Glomerular visceral epithelial cell (primary cell): ENCODE measurements around the gene PERCC1.

Experiments
- DNase-seq: peaks from one replicate; pipeline ENCODE4 v3.0.0-alpha.2; 2016; ENCODE audit errors: extremely low spot score

PERCC1 gene

DNA sequence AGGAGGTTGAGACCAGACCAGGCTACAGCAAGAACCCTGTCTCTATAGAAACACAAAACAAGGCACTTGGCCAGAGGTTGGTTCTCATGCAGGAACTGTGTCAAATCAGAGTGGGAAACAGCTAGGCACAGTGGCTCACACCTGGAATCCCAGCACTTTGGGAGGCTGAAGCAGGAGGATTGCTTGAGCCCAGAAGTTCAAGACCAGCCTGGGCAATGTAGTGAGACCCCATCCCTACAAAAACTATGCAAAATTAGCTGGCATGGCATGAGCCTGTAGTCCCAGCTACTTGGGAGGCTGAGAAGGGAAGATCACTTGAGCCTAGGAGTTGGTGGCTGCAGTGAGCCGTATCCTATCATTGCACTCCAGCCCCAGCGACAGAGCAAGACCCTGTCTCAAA lies 18.0 kb upstream of the PERCC1 start:
- no peak for DNase-seq

DNA sequence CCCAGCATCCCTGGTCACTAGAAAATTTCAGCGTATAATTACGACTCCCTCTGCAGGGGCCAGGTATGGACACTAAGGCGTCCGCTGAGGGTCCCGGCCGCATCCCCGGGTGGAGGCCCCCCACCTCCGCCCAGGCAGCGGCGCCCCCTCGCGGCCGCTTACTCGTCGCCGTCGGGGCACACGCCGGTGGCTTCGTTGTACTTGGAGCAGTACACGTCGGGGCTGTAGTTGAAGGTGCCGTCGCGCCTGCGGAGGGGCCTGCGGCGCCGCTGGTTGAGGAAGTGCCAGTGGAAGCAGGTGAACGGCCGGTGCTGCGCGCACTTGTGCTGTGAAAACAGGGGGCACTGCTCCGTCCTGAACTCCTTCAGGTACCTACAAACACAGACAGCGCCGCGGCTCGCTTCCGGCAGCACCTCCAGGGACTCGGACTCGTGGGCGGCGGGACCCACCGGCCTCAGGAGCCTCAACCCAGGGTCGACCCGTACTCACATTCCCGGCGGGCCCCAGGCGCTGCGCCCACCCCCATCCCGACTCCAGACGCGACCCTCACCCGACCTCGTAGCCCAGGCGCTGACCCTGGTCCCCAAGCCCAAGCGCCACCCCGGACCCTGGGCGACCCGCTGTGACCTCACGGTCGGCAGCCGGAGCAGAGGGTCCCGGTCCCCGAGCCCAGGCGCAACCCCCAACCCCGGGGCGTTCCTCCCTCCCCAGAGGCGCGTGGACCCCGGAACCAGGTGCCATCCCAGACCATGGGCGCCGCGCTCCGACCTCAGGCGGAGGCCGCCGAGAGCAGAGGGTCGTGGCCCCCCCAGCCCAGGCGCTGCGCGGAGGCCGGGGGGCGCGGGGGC lies 17.0 kb upstream of the PERCC1 start:
- peak; percentile 44 for DNase-seq

DNA sequence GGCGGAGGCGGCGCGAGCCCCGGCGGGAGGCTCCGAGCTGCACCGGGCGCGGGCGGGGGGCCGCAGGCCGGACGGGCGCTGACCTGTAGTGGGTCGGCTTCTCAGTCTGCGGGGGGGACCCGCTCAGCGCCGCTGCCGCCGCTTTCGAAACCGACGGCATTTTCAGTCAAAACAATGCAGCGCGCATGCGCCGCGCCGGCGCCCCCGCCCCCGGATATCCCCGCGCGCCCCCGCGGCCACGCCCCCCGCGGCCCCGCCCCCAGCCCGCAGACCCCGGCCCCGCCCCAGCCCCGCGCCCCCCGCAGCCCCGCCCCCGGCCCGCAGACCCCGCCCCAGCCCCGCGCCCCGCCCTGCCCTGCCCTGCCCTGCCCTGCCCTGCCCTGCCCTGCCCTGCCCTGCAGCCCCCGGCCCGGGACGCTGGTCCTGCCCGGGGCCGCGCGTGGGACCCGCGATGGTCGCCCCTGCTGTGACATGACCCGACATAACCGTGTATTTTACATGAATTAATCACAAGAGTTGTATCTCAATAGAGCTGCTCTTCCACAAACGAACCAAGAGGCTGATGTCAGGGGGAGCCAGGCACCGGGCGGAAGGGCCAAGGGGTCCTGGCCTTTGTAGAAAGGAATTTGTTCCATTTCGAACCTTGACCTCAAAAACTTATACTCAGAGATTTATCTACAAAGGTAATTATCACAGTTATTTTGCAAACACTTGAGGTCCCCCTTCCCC lies 16.2 kb upstream of the PERCC1 start, which contains the start of gene UNKL:
Gene UNKL (minus strand): TSS at position 173 of the 729 bp plus-strand sequence. CDS start 13 bp downstream, at position 160.
- peak; percentile 77 for DNase-seq

DNA sequence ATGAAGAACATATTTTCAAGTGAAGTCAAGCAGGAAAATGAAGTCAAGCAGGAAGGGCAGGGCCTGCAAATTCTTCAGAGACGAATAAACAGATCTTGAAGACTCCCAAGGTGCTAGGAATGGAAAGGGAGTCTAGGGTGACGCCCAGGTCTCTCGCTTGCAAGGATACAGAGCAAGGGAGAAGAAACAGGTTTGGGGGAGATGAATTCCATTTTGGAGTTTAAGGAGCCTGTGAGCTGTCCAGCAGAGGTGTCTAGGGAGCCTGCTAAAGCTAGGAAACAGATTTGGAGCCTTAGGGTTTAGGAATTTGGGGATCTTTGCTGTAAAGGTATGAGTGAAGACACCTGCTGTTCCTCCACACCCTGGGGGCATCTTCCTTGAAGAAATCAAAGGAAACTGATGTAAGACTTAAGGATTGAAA lies 14.3 kb upstream of the PERCC1 start:
- DNase-seq: no peak

DNA sequence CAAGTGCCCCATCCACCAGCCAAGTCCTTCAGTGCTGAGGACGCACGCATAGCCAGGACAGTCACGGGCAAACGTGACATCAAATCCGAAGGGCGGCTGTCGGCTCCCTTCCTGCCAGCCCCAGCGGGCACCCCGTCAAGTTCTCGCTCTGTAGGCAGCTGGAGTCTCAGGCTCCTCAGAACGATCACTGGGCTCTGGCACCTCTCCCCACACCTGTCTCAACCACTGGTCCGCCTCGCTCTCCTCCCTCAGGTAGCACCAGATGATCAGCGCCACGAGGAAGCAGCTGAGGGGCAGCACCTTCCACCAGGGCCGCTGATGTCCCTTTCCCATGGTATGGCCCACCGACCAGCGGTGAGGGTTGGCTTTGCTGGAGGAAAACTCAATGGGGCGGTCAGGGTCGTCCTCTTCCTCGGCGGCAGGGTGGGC lies 10.8 kb upstream of the PERCC1 start:
- no peak for DNase-seq

DNA sequence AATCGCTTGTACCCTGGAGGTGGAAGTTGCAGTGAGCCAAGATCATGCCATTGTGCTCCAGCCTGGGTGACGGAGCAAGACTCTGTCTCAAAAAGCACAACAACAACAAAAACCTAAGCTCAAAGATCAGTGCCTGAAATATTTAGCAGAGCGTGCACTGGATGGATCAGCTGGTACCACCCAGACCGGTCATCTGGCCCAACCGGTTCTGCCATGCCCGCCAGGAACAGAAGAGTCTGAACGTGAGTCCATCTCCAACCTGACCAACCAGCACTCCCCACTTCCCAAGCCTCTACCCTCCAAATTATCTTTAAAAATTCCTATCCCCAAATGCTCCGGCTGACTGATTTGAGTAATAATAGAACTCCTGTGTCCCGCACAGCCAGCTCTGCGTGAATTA lies 8.8 kb upstream of the PERCC1 start:
- DNase-seq: no peak

DNA sequence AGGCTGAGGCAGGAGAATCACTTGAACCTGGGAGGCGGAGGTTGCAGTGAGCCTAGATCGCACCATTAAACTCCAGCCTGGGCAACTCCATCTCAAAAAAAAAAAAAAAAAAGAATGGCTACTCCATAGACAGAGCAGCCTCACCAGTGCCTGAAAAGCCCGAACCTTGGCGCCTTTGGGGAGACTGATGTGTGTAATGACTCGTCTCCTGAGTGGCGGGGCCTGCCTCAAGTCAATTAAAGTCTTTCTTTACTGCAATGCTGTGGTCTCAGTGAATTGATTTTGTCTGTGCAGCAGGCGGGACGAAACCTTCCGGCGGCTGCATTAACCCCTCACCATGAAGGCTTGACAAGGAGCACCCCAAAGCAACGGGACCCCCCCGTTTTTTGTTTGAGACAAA lies 6.8 kb upstream of the PERCC1 start:
- DNase-seq: no peak

DNA sequence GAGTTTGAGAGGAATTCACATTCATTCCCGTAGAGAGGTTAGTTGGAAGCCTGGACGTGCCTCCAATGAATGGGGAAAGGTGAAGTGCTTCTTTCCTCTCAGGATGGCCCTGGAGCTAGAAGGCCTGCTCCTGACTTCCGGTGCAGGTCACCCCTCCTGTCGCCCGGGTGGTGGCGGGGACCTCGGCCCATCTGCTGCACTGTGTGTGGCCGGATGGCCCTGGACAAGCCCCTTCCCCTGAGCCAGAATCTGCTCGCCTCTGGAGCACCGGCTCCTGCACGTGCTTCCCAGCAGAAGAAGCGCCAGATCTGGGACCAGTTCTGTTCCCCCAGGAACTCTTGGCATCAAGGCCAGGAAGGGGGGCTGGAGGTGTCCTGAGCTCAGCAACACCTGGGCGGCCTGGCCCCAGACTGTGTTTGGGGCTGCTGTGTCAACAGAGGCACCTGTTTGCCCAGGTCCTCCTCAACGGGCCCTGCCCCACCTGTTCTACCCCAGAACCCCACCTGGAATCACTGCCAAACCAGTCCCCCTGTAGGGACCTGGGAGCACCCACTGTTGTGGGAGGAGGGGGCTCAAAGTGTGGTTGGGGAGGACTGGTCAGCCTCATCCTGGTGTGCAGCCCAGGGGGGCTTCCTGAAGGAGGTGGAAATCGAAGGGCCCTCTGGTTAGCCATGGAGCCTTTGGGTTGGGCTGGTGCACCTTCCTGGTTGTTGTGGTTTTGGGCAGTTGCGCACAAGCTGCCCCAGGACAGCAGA lies 5.1 kb upstream of the PERCC1 start:
- no peak for DNase-seq

DNA sequence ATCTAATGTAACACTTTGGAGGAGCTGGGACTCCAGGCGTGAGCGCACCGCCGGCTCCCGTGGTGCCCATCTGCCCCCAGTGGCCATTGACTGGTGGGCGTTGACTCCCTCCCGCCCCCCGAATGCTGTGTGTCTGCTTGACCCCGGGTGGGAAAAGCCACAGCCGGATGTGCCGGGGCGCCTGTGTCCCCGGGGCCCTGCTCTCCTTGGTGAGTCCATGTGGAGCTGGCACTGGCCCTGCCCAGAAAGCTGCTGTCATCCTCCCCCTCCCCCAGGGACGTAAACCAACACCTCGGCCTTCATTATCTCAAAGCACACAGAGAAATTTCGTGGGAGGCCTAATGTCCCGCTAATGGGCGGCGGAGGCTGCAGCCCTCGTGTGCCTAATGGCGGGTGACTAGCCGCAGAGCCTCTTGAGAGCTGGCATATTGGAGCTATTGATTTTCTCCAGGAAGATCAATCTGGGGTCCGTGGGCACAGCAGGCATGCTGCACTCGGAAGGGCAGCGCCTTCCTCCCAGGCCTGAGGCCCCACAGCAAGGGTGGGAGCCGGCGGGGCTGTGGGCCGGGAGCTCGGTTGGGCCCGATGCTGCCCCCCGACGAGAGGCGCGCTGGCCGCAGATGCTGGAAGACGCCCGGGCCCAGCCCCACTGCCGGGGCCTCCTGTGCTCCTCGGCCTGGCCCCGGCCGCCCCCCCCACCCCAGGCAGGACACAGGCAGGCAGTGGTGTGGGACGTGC lies 4.0 kb upstream of the PERCC1 start:
- no peak for DNase-seq

DNA sequence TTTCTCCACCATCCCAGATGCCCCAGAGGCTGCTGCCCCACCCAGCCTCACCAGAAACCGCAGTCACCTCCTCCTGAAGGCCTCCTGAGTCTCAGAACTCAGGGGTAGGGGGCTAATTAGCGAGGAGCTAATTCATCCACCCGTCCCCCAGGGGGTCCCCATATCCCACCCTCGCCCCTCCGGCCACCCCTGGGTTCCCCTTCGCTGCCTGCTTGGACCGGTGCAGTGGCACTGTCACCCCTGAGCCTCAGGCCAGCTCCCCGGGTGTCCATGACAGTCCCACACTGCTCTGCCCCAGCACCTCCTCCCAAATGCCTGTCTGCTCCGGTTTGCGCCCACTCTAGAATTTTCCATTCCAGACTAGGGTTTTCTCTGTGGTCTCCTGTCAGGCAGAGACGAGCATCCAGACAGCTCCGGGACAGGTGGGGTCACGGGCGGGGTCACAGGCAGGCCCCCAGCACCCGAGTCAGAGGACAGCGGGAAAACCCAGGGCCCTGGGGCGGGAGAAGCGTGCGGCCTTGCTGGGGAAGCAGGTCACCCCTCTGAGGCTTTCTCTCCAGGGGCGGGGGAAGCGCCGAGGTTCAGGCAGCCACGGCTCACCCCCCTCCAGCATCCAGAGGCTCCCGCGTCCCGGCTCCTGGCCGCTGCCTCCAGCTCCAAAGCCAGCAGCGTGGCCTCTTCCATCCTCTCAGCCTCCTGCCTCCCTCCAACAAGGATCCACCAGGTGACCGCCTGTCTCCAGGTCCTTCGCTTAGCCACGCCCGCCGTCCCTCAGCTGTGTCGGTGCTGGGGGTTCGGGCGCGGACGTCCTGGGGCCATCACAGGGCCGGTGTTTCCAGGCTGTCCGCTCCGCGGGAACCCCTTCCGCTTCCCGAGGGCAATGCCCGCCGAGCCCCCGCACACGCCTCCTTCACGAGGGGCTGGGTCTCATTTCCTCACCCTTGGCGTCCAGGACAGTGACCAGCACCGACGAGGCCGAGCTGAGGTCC lies 3.1 kb upstream of the PERCC1 start:
- DNase-seq: no peak

DNA sequence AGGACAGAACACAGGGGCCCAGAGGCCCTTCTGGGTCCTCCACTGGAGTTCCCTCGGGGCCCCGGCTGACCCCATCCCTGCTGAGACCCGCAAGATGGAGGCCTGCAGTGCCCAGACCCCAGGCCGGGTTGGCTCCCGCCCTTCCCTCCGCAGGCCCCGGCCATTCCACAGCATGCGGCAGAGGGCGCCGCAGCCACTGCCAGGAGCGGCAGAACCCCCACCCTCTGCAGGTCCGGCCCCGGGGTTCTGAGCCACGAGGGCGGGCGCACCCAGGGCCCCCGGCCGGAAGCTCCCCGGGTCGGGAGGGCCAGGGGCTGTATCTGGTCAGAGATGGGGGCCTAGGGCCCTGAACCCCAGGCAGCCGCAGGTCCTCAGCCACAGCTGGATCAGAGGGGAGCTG lies 2.4 kb upstream of the PERCC1 start:
- DNase-seq: peak; percentile 12

DNA sequence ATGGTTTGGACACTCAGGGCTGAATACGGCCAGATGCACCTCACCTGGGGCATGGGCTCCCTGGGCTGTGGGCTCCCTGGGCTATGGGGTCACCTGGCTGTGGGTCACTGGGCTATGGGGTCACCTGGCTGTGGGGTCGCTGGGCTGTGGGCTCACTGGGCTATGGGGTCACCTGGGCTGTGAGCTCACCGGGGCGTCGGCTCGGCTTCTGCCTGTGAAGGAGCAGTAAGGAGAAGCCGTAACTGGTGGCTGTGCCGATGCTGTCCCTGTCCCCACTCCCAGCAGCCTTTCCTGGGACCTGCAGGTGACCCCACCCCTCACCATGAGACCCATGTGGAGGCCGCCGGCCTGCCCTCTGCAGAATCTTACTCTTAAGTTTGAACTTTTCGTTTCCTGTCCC lies 1.9 kb upstream of the PERCC1 start:
- no peak for DNase-seq

DNA sequence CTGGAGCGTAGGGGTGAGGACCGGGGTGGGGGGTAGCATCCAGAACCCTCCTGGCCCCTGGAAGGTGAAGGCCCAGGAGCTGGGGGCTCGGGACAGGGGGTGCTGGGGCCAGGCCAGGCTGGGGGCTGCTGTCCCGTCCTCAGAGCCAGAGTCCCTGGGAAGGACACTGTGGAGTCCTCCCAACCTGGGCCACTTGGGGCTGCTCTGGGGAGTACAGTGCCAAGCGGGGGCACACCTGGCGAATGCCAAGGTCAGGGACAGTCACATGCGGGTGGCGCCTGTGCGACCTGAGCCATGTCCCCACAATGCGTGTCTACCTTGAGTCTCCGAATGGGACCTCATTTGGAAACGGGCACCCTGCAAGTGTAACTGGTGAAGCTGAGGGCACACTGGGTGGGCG lies 1.2 kb upstream of the PERCC1 start:
- no peak for DNase-seq

DNA sequence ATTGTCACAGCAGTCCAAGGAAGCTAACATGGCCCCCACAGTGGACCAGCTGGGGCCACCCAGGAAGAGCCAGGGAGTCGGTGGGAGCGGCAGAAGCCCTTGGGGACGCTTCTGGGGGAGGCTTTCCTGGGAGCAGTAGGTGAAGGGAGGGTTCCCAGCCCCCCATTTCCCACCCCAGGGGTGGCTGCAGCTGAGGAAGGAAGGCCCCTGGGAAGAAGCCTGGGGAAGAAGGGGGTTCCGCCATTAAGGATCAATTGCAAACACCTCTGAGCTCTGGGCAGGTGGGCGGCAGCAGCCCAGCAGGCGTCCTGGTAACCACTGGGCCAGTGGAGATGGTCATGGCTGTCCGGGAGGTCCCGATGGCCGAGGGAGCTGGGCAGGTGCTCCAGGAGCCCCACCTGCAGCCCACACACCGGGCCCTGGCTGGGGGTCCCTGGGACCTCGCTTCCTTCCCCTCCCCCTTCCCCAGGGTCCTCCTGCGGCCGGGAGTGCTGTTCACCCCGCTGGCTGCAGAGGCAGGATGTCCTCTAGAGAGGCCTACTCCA lies 592 bp upstream of the PERCC1 start:
- DNase-seq: no peak

DNA sequence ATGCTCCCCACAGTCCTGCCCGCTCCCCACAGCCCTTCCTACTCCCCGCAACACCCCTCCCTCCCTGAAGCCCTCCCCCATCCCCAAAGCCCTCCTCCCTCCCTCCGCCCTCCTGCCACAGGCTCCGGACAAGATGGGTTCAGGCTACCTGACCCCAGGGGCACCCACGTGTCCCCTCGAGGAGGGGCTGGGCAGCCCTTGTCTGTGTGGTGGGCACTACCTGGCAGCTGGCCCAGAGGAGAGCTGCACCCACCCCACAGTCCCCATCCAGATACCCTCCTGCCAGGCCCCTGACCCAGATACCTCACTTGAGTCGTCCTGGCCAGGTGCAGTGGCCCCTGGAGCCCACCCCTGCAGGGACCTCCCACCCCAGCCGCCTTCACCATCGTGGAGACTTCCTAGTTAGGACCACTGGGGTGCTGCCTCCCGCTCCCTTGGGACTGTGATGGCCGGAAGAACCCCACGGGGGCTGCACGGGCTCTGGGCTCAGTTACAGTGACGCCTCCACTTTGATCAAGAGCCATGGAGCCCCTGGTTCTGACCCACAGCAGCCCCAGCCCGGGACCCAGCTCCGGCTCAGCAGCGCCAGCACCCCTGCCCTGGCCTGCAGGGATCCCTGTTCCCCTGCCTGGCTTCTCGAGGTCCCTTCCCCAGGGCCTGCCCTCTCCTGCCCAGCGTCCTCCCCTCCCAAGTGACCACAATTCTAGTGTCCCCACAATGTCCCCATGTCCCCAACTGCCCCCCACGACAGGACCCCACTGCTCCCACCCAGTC lies 806 bp downstream of the PERCC1 start:
- DNase-seq: no peak

DNA sequence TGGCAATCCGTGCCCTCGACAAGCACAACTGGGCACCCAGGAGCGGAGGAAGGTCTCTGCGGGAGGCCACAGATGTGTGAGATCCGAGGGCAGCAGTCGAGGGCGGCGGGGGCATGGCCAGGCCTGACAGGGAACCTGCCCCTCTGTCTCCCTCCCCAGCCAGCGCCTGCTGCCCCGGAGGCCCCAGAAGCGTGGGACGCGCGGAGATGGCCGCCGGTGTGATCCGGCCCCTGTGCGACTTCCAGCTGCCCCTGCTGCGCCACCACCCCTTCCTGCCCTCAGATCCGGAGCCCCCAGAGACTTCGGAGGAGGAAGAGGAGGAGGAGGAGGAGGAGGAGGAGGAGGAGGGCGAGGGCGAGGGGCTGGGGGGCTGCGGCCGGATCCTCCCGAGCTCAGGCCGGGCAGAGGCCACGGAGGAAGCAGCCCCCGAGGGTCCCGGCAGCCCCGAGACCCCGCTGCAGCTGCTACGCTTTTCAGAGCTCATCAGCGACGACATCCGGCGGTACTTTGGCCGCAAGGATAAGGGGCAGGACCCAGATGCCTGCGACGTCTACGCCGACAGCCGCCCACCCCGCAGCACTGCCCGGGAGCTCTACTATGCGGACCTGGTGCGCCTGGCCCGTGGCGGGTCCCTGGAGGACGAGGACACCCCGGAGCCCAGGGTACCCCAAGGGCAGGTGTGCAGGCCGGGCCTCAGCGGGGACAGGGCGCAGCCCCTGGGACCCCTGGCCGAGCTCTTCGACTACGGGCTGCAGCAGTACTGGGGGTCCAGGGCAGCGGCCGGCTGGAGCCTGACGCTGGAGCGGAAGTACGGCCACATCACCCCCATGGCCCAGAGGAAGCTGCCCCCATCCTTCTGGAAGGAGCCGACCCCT lies 1.7 kb downstream of the PERCC1 start:
- no peak for DNase-seq

DNA sequence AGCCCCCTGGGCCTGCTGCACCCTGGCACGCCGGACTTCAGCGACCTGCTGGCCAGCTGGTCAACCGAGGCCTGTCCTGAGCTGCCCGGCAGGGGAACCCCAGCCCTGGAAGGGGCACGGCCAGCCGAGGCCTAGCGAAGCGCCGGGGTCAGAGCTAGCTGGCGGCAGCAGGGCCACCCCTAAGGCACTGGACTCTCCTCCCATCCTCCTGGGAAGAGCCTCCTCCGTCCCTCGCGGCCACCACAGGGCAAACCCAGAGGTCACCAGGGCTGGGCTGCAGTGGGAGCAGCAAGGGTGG lies 2.3 kb downstream of the PERCC1 start:
- no peak for DNase-seq

DNA sequence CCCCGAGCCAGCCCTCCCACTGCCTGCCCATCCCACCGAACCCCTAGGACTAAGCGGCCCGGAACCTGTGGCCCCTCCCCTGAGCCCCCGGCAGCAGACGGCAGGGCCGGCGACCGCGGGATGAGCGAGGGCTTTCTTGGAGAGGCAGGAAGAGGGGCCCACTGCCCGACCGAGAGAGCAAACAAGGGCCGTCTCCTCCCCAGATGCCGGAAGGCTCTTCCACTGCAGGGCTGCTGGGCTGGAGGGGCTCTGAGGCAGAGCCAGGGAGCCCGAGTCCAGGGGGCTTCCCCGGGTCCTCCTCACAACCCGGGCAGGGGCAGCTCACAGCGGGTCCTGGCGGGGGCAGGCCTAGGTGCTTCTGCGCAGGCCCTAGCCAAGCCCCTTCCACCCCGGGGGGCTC lies 2.9 kb downstream of the PERCC1 start:
- DNase-seq: no peak
